ENCODE data around the gene GBX2. TPM values are rescaled to one million over a fixed set of nuclear protein-coding genes. Genes with fewer than 3 reads are reported as not detected.

GBX2 gene
- total RNA-seq, 1 experiment from 2014 or later: 0.31 TPM

- Histone ChIP-seq H4K8ac (replicated peaks; ENCODE audit: insufficient read length, low read depth, low read length) (no peak overlapping the region), H3K4me1 (ENCODE audit: insufficient read depth, low read length) (no peaks in the 10 kb centered on the region), H3K79me2 (ENCODE audit: insufficient read depth, low read length) (no peaks in the 10 kb centered on the region), H2AK5ac (ENCODE audit: insufficient read length, low read length) (no peak overlapping the region), H2BK12ac (ENCODE audit: insufficient read length, low read depth, low read length) (no peak overlapping the region), H2AFZ (ENCODE audit: low read length) (no peak overlapping the region), H2BK120ac (ENCODE audit: low read depth, low read length, poor library complexity, severe bottlenecking) (no peak overlapping the region), H3K9me3 (ENCODE audit: control insufficient read depth, low read depth, low read length) (no peaks in the 10 kb centered on the region), H3K27me3 (ENCODE audit: insufficient read depth, low read length) (no peaks in the 10 kb centered on the region), H3K18ac (ENCODE audit: insufficient read length, low read depth, low read length) (no peak overlapping the region), H3K23ac (ENCODE audit: insufficient read length, low read depth, low read length) (no peak overlapping the region), H3K23me2 (ENCODE audit: insufficient read length, low read depth, low read length, poor library complexity, severe bottlenecking) (no peaks in the 10 kb centered on the region), H3K56ac (ENCODE audit: insufficient read length, low read depth, low read length) (no peak overlapping the region), H2BK20ac (ENCODE audit: low read depth, low read length, poor library complexity, severe bottlenecking) (no peak overlapping the region), H3T11ph (ENCODE audit: low read length) (no peak overlapping the region), H4K5ac (ENCODE audit: insufficient read length, low read depth, low read length) (no peak overlapping the region), H3K14ac (ENCODE audit: insufficient read depth, low read length) (no peak overlapping the region), H3K4ac (ENCODE audit: low read depth, low read length) (no peak overlapping the region), H4K20me1 (ENCODE audit: control insufficient read depth, insufficient read depth, insufficient read length) (no peaks in the 10 kb centered on the region), H2BK15ac (ENCODE audit: low read depth, low read length) (no peak overlapping the region), H3K79me1 (ENCODE audit: insufficient read depth, low read depth, low read length, poor library complexity, severe bottlenecking) (no peaks in the 10 kb centered on the region), H3K27ac (ENCODE audit: insufficient read length, low read depth, low read length) (no peak overlapping the region), H2BK5ac (ENCODE audit: insufficient read length, low read length) (no peak overlapping the region), H3K9ac (ENCODE audit: extremely low read depth, insufficient read length, low read length) (no peak overlapping the region), H3K4me2 (ENCODE audit: insufficient read depth, insufficient read length, low read length) (no peak overlapping the region), H4K91ac (ENCODE audit: insufficient read length, low read depth, low read length) (no peak overlapping the region)
- H3K27me3 Mint-ChIP-seq (ENCODE audit: low read depth): peaks cover 9% of the 10 kb centered on the region
- H3K36me3 Mint-ChIP-seq (ENCODE audit: insufficient read depth in 1 of 3, low read depth in 3 of 3): no peaks in the 10 kb centered on the region
- WGBS (ENCODE audit: extremely low coverage, insufficient read length, low lambda C conversion rate): no CpG with 5 or more reads among the region's 12 CpGs
- H3K4me3 Mint-ChIP-seq: no peak overlapping the region
- peaks cover 0 to 4% of the 10 kb centered on the region in 2 experiments; a peak in 1 of 4 replicates for H3K4me1 Mint-ChIP-seq
- no peak for TF ChIP-seq CTCF (conservative IDR thresholded peaks at IDR 0.05)
- no peak overlapping the region for H3K27ac Mint-ChIP-seq
- no peak for DNase-seq
- H3K9me3 Mint-ChIP-seq: no peaks in the 10 kb centered on the region
Observed at GRCh38 chr2:236195726-236196125, 27.5 kb upstream of the GBX2 start.
